Measurements from ENCODE around the gene GPR157.

DNA sequence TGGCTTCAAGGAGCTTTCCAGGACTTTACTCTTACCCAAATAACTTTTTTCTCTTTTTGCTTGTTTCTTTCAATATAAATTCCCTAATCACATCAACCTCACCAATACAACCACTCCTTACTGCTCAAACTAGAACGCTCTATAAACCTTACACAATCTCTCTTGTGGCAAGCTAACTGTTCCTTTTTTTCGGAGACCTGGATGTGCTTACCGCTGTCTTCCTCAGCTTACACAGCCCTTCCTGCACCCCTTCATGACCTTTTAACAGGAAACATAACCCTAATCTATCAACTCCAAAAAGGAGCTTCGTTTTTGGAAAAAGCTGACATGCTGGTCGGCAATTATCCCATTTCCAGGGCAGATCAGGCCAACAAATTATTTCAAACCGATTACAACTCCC, 35.3 kb downstream of the GPR157 start:
- no peak for TF ChIP-seq POLR2A (IDR thresholded peaks at IDR 0.05)
- TF ChIP-seq, protein P1, sequence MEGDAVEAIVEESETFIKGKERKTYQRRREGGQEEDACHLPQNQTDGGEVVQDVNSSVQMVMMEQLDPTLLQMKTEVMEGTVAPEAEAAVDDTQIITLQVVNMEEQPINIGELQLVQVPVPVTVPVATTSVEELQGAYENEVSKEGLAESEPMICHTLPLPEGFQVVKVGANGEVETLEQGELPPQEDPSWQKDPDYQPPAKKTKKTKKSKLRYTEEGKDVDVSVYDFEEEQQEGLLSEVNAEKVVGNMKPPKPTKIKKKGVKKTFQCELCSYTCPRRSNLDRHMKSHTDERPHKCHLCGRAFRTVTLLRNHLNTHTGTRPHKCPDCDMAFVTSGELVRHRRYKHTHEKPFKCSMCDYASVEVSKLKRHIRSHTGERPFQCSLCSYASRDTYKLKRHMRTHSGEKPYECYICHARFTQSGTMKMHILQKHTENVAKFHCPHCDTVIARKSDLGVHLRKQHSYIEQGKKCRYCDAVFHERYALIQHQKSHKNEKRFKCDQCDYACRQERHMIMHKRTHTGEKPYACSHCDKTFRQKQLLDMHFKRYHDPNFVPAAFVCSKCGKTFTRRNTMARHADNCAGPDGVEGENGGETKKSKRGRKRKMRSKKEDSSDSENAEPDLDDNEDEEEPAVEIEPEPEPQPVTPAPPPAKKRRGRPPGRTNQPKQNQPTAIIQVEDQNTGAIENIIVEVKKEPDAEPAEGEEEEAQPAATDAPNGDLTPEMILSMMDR (IDR thresholded peaks at IDR 0.05) = no peak

Data from uterus (tissue), 2 donors.